ENCODE results near the gene CNOT4.

DNA sequence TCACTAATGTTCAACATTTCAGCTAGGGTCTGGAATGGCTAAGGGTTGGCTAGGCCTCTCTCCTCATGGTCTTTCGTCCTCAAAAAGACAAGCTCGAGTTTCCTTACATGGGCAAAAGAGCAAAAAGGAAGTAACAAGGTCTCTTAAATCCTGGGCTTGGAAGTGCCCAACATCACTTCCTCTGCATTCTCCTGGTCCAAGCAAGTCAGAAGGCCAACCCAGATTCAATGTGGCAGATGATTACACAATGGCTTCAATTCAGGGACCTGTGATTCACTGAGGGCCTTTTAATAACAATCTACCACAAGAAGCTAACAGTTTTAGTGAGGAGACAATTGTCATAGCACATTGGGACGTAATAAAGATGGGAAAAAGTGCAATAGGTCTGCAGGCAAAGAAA is 43.4 kb upstream of the CNOT4 start:
- TF ChIP-seq, protein P1, sequence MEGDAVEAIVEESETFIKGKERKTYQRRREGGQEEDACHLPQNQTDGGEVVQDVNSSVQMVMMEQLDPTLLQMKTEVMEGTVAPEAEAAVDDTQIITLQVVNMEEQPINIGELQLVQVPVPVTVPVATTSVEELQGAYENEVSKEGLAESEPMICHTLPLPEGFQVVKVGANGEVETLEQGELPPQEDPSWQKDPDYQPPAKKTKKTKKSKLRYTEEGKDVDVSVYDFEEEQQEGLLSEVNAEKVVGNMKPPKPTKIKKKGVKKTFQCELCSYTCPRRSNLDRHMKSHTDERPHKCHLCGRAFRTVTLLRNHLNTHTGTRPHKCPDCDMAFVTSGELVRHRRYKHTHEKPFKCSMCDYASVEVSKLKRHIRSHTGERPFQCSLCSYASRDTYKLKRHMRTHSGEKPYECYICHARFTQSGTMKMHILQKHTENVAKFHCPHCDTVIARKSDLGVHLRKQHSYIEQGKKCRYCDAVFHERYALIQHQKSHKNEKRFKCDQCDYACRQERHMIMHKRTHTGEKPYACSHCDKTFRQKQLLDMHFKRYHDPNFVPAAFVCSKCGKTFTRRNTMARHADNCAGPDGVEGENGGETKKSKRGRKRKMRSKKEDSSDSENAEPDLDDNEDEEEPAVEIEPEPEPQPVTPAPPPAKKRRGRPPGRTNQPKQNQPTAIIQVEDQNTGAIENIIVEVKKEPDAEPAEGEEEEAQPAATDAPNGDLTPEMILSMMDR (IDR thresholded peaks at IDR 0.05 in 2 of 3, conservative IDR thresholded peaks at IDR 0.05 in 1 of 3; ENCODE audit: borderline replicate concordance in 1 of 3, insufficient read depth in 1 of 3, low read depth in 2 of 3, low read length in 2 of 3) = no peak
- TF ChIP-seq, protein P2, sequence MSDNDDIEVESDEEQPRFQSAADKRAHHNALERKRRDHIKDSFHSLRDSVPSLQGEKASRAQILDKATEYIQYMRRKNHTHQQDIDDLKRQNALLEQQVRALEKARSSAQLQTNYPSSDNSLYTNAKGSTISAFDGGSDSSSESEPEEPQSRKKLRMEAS (IDR thresholded peaks at IDR 0.05) = no peak
- no peak for TF ChIP-seq POLR2A (IDR thresholded peaks at IDR 0.05; ENCODE audit: borderline replicate concordance, extremely low read depth, insufficient read depth, insufficient read length)
- TF ChIP-seq CEBPB (IDR thresholded peaks at IDR 0.05; ENCODE audit: low read depth) = no peak
- TF ChIP-seq, protein P3, sequence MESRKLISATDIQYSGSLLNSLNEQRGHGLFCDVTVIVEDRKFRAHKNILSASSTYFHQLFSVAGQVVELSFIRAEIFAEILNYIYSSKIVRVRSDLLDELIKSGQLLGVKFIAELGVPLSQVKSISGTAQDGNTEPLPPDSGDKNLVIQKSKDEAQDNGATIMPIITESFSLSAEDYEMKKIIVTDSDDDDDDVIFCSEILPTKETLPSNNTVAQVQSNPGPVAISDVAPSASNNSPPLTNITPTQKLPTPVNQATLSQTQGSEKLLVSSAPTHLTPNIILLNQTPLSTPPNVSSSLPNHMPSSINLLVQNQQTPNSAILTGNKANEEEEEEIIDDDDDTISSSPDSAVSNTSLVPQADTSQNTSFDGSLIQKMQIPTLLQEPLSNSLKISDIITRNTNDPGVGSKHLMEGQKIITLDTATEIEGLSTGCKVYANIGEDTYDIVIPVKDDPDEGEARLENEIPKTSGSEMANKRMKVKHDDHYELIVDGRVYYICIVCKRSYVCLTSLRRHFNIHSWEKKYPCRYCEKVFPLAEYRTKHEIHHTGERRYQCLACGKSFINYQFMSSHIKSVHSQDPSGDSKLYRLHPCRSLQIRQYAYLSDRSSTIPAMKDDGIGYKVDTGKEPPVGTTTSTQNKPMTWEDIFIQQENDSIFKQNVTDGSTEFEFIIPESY (IDR thresholded peaks at IDR 0.05; ENCODE audit: extremely low read depth, insufficient replicate concordance, low read length) = no peak
- TF ChIP-seq CBX3 (IDR thresholded peaks at IDR 0.05; ENCODE audit: low read depth) = no peak
- TF ChIP-seq POLR2AphosphoS5 (IDR thresholded peaks at IDR 0.05; ENCODE audit: low read depth, low read length) = no peak
- no peak for TF ChIP-seq EGR1 (IDR thresholded peaks at IDR 0.05; ENCODE audit: low read depth)
- no peak for TF ChIP-seq JUND (IDR thresholded peaks at IDR 0.05)
- no peak for TF ChIP-seq EZH2 (IDR thresholded peaks at IDR 0.05)
- no peak for TF ChIP-seq SIN3A (IDR thresholded peaks at IDR 0.05; ENCODE audit: low read depth)
- TF ChIP-seq ATF3 (IDR thresholded peaks at IDR 0.05) = no peak
